ENCODE measurements around the gene TBL1X.

Gene TBL1X

GRCh38 chrX:9635803-9636202 is 170.9 kb downstream of the TBL1X start:
- DNase-seq, result no peak

DNA sequence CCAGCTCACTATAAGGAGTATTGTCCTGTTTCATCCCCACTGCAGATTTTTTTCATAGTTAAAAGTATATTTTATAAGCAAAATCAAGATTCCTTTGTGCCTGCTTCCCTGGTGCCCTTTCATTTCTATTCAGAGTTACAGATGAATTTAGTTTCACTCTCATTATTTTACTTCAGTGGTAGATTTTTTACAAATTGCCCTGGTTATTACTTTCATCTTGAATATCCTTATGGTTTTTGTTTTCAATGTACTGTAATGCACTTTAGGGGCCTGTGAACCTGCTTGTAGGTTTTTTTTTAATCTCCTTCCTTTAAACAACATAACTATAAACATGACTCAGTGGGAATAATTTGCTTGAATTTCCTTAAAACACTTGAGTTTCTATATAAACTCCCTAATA is 174.0 kb downstream of the TBL1X start:
- DNase-seq, result peak; percentile 16

- no peak for DNase-seq
Observed at GRCh38 chrX:9642270-9642995, 177.6 kb downstream of the TBL1X start.

DNA sequence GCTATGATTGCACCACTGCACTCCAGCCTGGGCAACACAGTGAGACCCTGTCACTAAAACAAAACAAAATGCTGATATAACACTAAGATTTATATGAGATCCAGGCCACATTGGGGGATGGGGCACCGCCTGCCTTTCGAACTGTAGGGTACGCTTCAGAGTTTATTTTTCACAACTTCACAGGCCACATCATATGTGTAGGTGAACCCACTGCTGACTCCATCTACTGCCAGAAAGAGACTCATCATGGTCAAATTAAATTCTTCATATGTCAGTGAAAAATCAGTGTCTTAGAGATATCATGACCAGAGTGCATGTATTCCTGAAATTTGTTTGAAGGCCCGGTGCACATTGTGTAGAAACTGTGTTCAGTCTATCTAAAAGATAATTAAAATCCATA is 178.9 kb downstream of the TBL1X start:
- DNase-seq, result no peak

- DNase-seq, result no peak
Observed at GRCh38 chrX:9644335-9644734, 179.5 kb downstream of the TBL1X start.

DNA sequence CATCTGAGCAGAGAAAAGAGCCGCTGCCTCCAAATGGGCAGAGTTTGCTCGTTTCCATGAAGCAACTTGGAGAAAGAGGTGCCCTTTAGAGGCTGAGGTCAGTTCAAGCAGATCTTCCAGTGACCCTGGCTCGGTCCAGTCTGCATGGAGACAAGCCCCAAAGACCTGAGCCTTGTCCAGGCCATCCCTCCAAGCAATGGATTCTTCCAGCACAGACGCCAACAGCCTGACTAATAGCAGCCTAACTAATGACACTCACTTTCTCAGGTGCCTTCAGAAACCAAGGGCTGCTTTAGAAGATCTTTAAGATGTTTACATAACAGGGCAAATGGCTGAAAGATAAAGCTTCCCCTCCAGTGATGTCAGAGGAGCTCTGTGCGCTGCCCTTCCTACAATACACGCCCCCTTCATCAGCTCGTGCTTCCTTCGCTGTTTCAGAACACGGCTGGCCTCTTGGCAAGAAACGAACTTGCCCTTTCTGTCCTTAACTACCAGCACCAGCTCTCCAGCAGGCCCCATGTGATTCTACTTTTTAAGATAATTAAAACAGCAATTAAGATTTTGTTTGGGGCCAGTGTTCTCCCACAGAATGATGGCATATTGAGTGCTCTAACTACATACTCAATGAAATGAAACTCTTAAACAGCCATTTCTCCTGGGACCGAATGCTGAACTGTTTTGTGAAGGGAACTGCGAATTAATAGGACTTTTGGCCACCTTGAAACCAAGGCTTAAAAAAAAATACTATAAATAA is 181.8 kb downstream of the TBL1X start:
- DNase-seq, result no peak

DNA sequence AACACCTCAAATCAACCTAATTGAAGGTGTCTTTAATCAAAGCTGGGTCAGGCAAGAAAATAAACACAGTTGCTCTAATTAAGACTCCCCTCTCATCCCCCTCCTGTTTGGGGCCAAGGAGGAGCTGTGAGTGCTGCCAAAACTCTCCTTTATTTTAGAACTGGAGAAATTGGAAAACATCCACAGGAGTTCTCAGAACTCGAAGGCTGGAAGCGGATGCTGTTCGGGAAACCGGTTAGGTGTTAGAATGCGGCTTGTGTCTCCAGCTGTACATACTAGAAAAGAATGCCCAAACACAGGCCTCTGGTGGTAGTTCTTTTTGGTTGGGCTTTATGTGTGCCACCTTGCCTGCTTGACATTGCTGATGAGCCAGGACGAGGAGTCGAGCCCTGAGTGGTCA is 182.6 kb downstream of the TBL1X start:
- DNase-seq, result no peak

DNA sequence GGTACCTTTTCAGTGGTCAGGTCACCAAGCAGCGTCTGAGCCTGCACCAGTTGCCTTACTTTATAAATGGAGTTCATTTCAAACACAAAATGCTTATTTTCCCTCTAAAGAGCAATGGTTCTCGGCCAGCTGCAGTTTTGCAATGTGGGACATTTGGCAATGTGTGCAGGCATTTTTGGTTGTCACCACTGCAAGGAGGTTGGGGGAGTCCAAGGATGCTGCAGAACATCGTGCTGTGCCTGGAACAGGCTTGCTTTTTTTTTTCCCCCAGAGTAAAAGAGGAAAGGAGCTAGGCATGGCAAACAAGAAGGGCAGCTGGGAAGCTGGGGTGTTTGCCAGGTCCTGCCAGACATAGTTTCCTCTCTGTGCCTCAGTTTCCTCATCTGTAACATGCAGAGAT is 185.2 kb downstream of the TBL1X start:
- DNase-seq, result no peak

GRCh38 chrX:9651737-9652136 is 186.9 kb downstream of the TBL1X start:
- DNase-seq, result no peak

DNA sequence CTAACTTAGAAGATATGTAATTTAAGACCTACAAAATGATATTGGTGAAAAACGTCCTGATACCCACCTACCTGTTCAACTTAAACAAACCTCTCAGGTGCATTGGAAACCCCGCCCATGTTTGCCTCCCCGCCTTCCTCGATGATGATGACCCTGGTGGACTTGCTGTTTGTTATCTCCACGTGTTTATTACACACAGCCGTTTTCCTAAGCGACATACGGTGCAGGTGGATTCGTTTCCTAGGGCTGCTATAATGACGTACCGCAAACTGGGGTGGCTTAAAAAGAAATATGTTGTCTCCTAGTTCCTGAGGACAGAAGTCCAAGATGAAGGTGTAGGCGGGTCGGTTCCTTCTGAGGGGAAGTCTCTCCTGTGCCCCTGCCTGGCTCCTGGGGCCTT is 190.1 kb downstream of the TBL1X start:
- DNase-seq, result no peak

DNA sequence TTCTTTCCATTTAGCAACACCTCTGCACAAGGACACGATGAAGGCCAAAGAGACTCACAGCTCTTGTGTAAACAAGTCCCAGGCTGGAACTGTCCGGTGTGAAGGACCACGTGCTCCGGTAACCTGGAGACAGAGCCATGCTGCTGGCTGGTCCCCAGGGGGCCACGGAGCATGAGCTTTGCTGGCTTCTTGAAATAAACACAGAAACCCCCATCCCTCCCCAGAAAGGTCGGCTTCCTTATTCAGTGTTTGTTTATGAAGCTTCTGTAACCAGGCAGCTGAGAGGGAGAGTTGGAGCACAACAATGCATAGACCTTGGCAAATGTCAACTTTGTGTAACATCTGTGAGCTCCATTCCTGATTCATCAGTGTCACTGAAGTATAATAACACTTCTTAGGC is 191.4 kb downstream of the TBL1X start:
- DNase-seq, result no peak

- no peak for DNase-seq
Observed at GRCh38 chrX:9656871-9657270, 192.0 kb downstream of the TBL1X start.

- no peak for DNase-seq
Observed at GRCh38 chrX:9657590-9658256, 192.9 kb downstream of the TBL1X start.

DNA sequence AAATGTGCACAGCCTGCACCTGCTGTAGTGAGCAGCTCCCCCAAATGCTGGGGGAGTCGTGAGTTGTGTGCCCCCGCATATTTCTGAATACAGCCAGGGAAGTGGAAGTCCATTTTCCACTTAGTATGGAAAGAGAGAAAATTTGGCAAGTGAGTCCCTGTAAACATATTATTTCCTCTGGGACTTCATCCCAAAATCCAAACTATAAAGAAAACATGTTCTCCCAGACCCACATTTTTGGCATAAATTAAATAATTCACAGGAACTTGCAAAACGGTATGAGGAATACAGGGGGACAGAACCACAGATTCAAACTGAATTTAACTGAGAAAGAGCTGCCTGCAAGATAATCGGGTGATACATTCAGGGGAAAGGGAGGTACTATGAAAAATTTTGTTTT is 193.6 kb downstream of the TBL1X start:
- DNase-seq, result no peak

- no peak for DNase-seq
Observed at GRCh38 chrX:9659571-9660195, 194.8 kb downstream of the TBL1X start.

- no peak for DNase-seq
Observed at GRCh38 chrX:9662148-9662547, 197.3 kb downstream of the TBL1X start.

GRCh38 chrX:9663216-9663615 is 198.4 kb downstream of the TBL1X start:
- no peak for DNase-seq

DNA sequence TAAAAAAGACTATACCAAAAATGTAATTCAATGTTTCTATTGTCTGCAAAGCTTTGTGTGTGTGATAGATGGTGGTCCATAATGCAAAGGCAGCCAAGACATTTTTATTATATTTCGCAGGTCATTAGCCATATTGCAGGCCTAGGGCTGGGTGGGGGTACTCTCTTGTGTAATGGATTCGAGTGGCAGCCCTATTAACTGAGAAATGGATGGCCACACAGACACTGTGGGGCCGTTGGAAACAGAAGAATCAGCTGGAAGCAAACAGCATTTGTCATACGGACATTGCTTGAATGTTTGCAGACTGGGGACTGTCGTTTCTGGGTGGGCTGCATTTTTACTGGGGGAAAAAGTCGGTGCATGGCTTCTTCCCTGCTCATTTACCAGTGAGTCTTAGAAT is 199.4 kb downstream of the TBL1X start:
- DNase-seq, result no peak

GRCh38 chrX:9665113-9665512 is 200.3 kb downstream of the TBL1X start:
- DNase-seq, result no peak

- DNase-seq, result no peak
Observed at GRCh38 chrX:9668537-9668936, 203.7 kb downstream of the TBL1X start.

- no peak for DNase-seq
Observed at GRCh38 chrX:9670136-9670814, 205.4 kb downstream of the TBL1X start.

DNA sequence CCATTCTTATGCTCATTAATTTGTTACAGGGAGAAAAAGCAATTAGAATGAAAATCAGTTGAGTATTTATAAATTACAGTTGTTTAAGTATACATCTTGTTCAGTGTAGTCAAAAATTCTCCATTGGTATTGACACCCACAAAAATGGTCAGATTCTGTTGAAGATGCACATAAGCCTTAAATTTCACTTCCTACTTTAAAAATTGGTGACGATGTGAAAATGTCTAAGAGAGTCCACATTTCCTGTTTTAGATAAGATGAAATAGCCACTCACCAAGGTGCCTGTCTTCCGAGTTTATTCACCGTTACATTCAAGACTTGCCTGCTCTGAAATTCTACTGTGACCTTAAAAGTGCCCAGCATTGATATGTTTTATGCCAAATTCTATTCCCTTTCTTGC is 207.1 kb downstream of the TBL1X start:
- DNase-seq, result no peak

DNA sequence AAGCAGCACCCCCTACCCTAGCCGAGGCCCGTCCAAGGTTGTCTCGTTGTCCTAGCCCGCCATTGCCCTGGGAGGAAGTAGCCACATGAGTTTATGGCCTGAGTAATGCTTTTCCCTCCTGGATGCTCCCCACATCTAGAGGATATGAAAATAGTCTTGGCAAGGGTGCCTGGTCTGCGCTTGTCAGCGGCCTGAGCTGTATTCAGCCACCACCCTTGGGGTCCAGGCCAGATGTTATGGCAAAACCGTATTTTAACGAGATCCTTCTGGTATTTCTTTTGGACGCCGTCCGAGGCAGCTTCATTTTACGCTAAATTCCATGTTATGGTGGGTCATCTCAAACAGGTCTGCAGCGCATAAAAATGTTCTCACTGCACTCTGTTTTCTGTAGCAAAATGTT is 211.4 kb downstream of the TBL1X start:
- no peak for DNase-seq

All from NCI-H2171 treated with DMSO at 0.1 percent for 48 hours (cell line).